OCI-LY1 (cell line): ENCODE results near the gene FAM228A.

Source experiments
- EZH2 ChIP-seq: fragments of 200-600 bp; sonication (generic), shearing (Covaris generic); IDR thresholded peaks from 2 replicates; pipeline ENCODE4 v1.8.0; 2017; ENCODE audit warnings: borderline replicate concordance, mixed run types, mild to moderate bottlenecking, antibody characterized with exemption, low read length, moderate library complexity, mixed read lengths
- TF ChIP-seq, protein P1 (sequence below): fragments of 200-600 bp; sonication (generic), shearing (Covaris generic); IDR thresholded peaks from 2 replicates; pipeline ENCODE4 v1.5.1; 2017; ENCODE audit warnings: mild to moderate bottlenecking, antibody characterized with exemption, low read length, moderate library complexity, mixed read lengths

DNA sequence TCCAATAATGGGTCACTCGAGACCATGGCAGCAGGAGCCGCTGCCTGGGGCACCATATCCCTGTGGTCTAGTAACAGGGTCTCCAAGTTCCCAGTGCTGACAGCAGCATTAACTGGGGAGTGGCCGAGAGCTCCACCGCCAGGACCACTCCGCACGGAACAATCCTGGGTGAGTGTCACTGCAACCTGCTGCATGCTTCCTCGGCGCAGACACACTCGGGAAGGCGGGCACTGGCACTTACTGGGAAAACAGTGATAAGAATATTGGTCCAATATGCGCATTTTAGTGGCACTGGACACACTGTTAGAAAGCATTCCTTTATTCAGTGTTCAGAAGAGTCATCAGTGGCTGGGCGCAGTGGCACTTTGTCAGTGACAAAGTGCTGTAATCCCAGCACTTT, 29.7 kb downstream of the FAM228A start:
- TF ChIP-seq, protein P1, sequence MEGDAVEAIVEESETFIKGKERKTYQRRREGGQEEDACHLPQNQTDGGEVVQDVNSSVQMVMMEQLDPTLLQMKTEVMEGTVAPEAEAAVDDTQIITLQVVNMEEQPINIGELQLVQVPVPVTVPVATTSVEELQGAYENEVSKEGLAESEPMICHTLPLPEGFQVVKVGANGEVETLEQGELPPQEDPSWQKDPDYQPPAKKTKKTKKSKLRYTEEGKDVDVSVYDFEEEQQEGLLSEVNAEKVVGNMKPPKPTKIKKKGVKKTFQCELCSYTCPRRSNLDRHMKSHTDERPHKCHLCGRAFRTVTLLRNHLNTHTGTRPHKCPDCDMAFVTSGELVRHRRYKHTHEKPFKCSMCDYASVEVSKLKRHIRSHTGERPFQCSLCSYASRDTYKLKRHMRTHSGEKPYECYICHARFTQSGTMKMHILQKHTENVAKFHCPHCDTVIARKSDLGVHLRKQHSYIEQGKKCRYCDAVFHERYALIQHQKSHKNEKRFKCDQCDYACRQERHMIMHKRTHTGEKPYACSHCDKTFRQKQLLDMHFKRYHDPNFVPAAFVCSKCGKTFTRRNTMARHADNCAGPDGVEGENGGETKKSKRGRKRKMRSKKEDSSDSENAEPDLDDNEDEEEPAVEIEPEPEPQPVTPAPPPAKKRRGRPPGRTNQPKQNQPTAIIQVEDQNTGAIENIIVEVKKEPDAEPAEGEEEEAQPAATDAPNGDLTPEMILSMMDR, result no peak
- TF ChIP-seq EZH2, result no peak
